Caco-2 (cell line): ENCODE measurements around the gene FKBP1A. TPM values are rescaled to one million over a fixed set of nuclear protein-coding genes. Genes with fewer than 3 reads are reported as not detected.

Experiments used
- BruUV-seq: library from RNA; stranded (reverse); fragments of 400-500 nt; replicated peaks from 2 replicates; lab custom pipeline; 2021; lab: Mats Ljungman, UMichigan
- CTCF ChIA-PET: fragments of 300-600 bp; sonication (Branson Sonifier 250); formaldehyde crosslinking; loops from one replicate; lab custom pipeline; 2022; ENCODE audit warnings: antibody characterized with exemption; lab: Charles Lee
- POLR2A ChIA-PET: fragments of 300-600 bp; sonication (Branson Sonifier 250); formaldehyde crosslinking; loops from one replicate; lab custom pipeline; 2022; ENCODE audit warnings: antibody characterized with exemption; lab: Charles Lee
- DNase-seq, 2 experiments: peaks; one replicate each; pipeline versions ENCODE4 v3.0.0 to v3.0.0-alpha.2; 2020 to 2022
- H3K27me3 ChIP-seq: replicated peaks from 2 replicates; pipeline ENCODE4 v1.6.0; 2011; ENCODE audit warnings: low read length; ENCODE audit not compliant: control insufficient read depth, insufficient read depth
- H3K36me3 ChIP-seq: 2 replicates; pipeline ENCODE4 v1.5.1; 2011; ENCODE audit warnings: low read length; ENCODE audit not compliant: control insufficient read depth, insufficient read depth
- H3K4me1 ChIP-seq: fragments of 250-450 bp; sonication (Bioruptor Pico); 2 replicates; pipeline ENCODE4 v1.5.1; 2020; ENCODE audit warnings: mild to moderate bottlenecking
- H3K4me3 ChIP-seq: 2 replicates; pipeline ENCODE4 v1.5.1; 2011; ENCODE audit warnings: low read depth, mild to moderate bottlenecking, control low read depth, low read length
- H3K9me3 ChIP-seq: fragments of 250-450 bp; sonication (Bioruptor Pico); 2 replicates; pipeline ENCODE4 v1.5.1; 2020; ENCODE audit warnings: mild to moderate bottlenecking, moderate library complexity
- H3K27ac Mint-ChIP-seq: one replicate; pipeline ENCODE4 v1.8.0; 2022; ENCODE audit warnings: mixed read lengths; ENCODE audit not compliant: unreplicated experiment
- H3K27me3 Mint-ChIP-seq: one replicate; pipeline ENCODE4 v1.8.0; 2022; ENCODE audit warnings: mixed read lengths; ENCODE audit not compliant: insufficient read depth, unreplicated experiment
- H3K36me3 Mint-ChIP-seq: one replicate; pipeline ENCODE4 v1.8.0; 2022; ENCODE audit warnings: mild to moderate bottlenecking, mixed read lengths; ENCODE audit not compliant: insufficient read depth, unreplicated experiment
- H3K4me1 Mint-ChIP-seq: one replicate; pipeline ENCODE4 v1.8.0; 2022; ENCODE audit warnings: low read depth, mixed read lengths; ENCODE audit not compliant: unreplicated experiment
- H3K4me3 Mint-ChIP-seq: one replicate; pipeline ENCODE4 v1.8.0; 2022; ENCODE audit warnings: mild to moderate bottlenecking, moderate library complexity, mixed read lengths; ENCODE audit not compliant: unreplicated experiment
- H3K9me3 Mint-ChIP-seq: one replicate; pipeline ENCODE4 v1.8.0; 2022; ENCODE audit warnings: mixed read lengths; ENCODE audit not compliant: unreplicated experiment
- intact Hi-C: fragments of 100-400 bp; cut with micrococcal nuclease; formaldehyde crosslinking; loops from one replicate; pipeline ENCODE4 v1.10.0; 2022; ENCODE audit not compliant: unreplicated experiment
- total RNA-seq: library from RNA; stranded (reverse); gene quantifications from 2 replicates; pipeline ENCODE4 v1.2.3, GENCODE V29; 2022
- TF ChIP-seq, protein P1 (sequence below), 2 experiments: fragments of 200-600 bp in 1 of 2; IDR thresholded peaks; 1 replicate in 1 of 2; 2 replicates in 1 of 2; pipeline versions ENCODE4 v1.5.1 to v1.8.0; 2011 to 2022; ENCODE audit warnings: antibody characterized with exemption in 1 of 2, control low read depth in 1 of 2, inconsistent platforms in 1 of 2, low read depth in 1 of 2, low read length in 1 of 2, mild to moderate bottlenecking in 1 of 2, moderate library complexity in 1 of 2; ENCODE audit not compliant: insufficient read depth in 1 of 2, severe bottlenecking in 1 of 2, unreplicated experiment in 1 of 2

FKBP1A gene
- total RNA-seq, 1 experiment from 2014 or later: 220 TPM

DNA sequence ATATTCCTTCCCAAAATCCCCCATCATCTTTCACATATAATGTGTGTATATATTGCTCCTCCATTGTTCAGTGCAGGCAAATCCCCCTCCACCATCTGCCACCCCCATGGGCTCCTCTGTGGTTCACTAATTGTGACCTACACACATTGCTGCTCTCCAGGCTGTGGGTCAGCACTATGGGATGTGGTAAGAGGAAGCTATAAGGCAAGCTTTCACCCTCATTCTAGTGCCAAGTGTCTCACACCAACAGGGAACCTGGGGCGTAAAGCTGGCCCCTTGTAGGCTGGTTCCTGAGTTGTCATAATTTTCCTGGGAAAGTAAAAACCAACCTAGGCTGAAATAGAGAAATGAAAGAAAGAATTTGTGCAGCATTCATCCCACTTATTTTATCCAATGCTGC lies 16.8 kb downstream of the FKBP1A start:
- Histone ChIP-seq H3K27me3 (no peaks in the 10 kb centered on the region), H3K36me3 (peaks cover 3% of the 10 kb centered on the region; the same call in 1 of the 2 replicates), H3K4me3 (no peak overlapping the region), H3K4me1 (peaks cover 14% of the 10 kb centered on the region), H3K9me3 (no peaks in the 10 kb centered on the region)
- TF ChIP-seq, protein P1, sequence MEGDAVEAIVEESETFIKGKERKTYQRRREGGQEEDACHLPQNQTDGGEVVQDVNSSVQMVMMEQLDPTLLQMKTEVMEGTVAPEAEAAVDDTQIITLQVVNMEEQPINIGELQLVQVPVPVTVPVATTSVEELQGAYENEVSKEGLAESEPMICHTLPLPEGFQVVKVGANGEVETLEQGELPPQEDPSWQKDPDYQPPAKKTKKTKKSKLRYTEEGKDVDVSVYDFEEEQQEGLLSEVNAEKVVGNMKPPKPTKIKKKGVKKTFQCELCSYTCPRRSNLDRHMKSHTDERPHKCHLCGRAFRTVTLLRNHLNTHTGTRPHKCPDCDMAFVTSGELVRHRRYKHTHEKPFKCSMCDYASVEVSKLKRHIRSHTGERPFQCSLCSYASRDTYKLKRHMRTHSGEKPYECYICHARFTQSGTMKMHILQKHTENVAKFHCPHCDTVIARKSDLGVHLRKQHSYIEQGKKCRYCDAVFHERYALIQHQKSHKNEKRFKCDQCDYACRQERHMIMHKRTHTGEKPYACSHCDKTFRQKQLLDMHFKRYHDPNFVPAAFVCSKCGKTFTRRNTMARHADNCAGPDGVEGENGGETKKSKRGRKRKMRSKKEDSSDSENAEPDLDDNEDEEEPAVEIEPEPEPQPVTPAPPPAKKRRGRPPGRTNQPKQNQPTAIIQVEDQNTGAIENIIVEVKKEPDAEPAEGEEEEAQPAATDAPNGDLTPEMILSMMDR (IDR thresholded peaks at IDR 0.05; ENCODE audit: insufficient read depth in 1 of 2, low read depth in 1 of 2, low read length in 1 of 2, severe bottlenecking in 1 of 2, unreplicated experiment in 1 of 2): no peak
- BruUV-seq: no TSS peak
- intact Hi-C loops: no loop called here
- no peaks in the 10 kb centered on the region for H3K27me3 Mint-ChIP-seq
- ChIA-PET POLR2A (no interaction called here), CTCF (no interaction called here)
- H3K9me3 Mint-ChIP-seq: no peaks in the 10 kb centered on the region
- H3K4me3 Mint-ChIP-seq: no peak overlapping the region
- no peak for DNase-seq
- H3K4me1 Mint-ChIP-seq: peaks cover 7% of the 10 kb centered on the region
- H3K36me3 Mint-ChIP-seq: peaks cover 38% of the 10 kb centered on the region
- H3K27ac Mint-ChIP-seq: no peak overlapping the region

DNA sequence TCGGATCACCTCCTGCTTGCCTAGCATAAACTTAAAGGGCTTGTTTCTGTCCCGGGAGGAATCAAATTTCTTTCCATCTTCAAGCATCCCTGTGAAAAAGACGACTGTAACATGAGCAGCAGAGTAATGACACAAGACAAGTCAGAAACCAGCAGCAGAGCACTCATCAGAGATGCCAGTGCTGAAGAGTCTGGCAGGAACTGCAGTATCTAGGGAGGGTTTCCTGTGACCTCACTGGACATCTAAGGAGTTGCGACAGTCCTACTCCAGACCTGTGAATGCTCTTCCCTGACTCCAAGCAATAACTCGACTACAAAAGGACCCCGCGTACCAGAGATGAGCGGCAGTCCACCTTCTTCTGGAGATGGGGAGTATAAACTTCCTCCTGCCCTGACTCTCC lies 17.3 kb downstream of the FKBP1A start:
- Mint-ChIP-seq H3K27ac (no peak overlapping the region), H3K4me1 (peaks cover 7% of the 10 kb centered on the region), H3K4me3 (no peak overlapping the region), H3K36me3 (peaks cover 38% of the 10 kb centered on the region), H3K9me3 (no peaks in the 10 kb centered on the region), H3K27me3 (no peaks in the 10 kb centered on the region)
- no TSS peak for BruUV-seq
- H3K27me3 ChIP-seq: no peaks in the 10 kb centered on the region
- H3K4me3 ChIP-seq: no peak overlapping the region
- DNase-seq: no peak
- TF ChIP-seq, protein P1 (IDR thresholded peaks at IDR 0.05; ENCODE audit: insufficient read depth in 1 of 2, low read depth in 1 of 2, low read length in 1 of 2, severe bottlenecking in 1 of 2, unreplicated experiment in 1 of 2): no peak
- H3K4me1 ChIP-seq: peaks cover 9% of the 10 kb centered on the region
- CTCF ChIA-PET: no interaction called here
- no peaks in the 10 kb centered on the region for H3K9me3 ChIP-seq
- POLR2A ChIA-PET: no interaction called here
- H3K36me3 ChIP-seq: peaks cover 3% of the 10 kb centered on the region; the same call in 1 of the 2 replicates
- intact Hi-C loops: no loop called here

- Mint-ChIP-seq H3K4me3 (no peak overlapping the region), H3K27me3 (no peaks in the 10 kb centered on the region), H3K4me1 (peaks cover 7% of the 10 kb centered on the region), H3K36me3 (peaks cover 45% of the 10 kb centered on the region), H3K27ac (no peak overlapping the region), H3K9me3 (no peaks in the 10 kb centered on the region)
- ChIA-PET CTCF (no interaction called here), POLR2A (no interaction called here)
- Histone ChIP-seq H3K9me3 (no peaks in the 10 kb centered on the region), H3K36me3 (peaks cover 3% of the 10 kb centered on the region; the same call in 1 of the 2 replicates), H3K27me3 (no peaks in the 10 kb centered on the region), H3K4me3 (no peak overlapping the region), H3K4me1 (peaks cover 9% of the 10 kb centered on the region; the same call in 1 of the 2 replicates)
- DNase-seq: no peak
- intact Hi-C loops: no loop called here
- no TSS peak for BruUV-seq
- TF ChIP-seq, protein P1 (IDR thresholded peaks at IDR 0.05; ENCODE audit: insufficient read depth in 1 of 2, low read depth in 1 of 2, low read length in 1 of 2, severe bottlenecking in 1 of 2, unreplicated experiment in 1 of 2): no peak
Measured at GRCh38 chr20:1374246-1374645, 18.6 kb downstream of the FKBP1A start.
